ENCODE results near the gene C10orf62. TPM values are rescaled to one million over a fixed set of nuclear protein-coding genes. Genes with fewer than 3 reads are reported as not detected.

C10orf62 gene
- total RNA-seq, 2 donors from 2014 or later, result 1.3 TPM; not detected in 1

DNA sequence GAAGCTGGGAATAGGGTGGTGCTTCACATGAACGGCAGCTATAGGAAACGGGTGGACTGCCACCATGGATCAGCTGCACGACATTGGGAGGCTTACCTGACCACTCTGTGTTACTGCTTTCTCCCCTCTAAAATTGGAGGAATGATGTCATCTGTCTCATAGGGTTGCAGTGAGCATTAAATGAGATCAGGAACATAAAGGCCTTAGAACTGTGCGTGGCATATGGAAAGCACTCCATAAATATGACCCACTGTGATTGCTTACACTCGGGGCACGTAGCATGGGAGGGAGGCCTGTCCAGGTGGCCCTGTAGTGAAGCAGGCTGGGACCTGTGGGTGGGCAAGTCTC is 9.7 kb downstream of the C10orf62 start:
- ATAC-seq (no peak), DNase-seq (no peak)
- no peaks in the 10 kb centered on the region for H3K9me3 ChIP-seq
- TF ChIP-seq POLR2A (IDR thresholded peaks at IDR 0.05), result no peak
- TF ChIP-seq, protein P1, sequence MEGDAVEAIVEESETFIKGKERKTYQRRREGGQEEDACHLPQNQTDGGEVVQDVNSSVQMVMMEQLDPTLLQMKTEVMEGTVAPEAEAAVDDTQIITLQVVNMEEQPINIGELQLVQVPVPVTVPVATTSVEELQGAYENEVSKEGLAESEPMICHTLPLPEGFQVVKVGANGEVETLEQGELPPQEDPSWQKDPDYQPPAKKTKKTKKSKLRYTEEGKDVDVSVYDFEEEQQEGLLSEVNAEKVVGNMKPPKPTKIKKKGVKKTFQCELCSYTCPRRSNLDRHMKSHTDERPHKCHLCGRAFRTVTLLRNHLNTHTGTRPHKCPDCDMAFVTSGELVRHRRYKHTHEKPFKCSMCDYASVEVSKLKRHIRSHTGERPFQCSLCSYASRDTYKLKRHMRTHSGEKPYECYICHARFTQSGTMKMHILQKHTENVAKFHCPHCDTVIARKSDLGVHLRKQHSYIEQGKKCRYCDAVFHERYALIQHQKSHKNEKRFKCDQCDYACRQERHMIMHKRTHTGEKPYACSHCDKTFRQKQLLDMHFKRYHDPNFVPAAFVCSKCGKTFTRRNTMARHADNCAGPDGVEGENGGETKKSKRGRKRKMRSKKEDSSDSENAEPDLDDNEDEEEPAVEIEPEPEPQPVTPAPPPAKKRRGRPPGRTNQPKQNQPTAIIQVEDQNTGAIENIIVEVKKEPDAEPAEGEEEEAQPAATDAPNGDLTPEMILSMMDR (IDR thresholded peaks at IDR 0.05), result no peak
- H3K4me1 ChIP-seq, result peaks cover 11% of the 10 kb centered on the region
- intact Hi-C loops (cut with DNase I), result no loop called here
- H3K27me3 ChIP-seq, result no peaks in the 10 kb centered on the region
- no peaks in the 10 kb centered on the region for H3K36me3 ChIP-seq (replicated peaks in 1 of 2; ENCODE audit: insufficient read depth in 1 of 2, low read depth in 2 of 2)
- H3K27ac ChIP-seq, result no peak overlapping the region
- WGBS, 2 donors, result 81 to 96% methylated on average over 4 to 6 of the region's 6 CpGs
- H3K4me3 ChIP-seq, result no peak overlapping the region

DNA sequence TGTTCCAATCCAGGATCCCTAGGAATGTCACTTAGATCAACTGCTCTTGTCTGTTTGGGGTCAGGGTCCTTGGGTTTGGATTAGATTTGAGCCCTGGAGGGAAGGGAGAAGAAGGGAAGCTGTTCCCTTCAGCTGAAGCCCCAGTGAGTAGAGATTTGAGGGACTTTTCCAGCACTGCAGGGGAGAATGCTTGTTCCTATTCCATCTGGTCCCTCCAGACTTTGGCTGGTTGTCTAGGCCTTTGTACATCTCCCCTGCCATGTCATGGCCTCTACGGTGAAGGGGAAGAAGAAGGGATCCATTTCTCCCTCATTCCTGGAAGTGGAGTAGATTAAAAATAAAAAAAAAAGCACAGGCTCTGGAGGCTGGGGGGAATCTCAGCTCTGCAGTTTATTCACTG is 11.1 kb downstream of the C10orf62 start:
- Histone ChIP-seq H3K4me3 (no peak overlapping the region), H3K27me3 (no peaks in the 10 kb centered on the region), H3K27ac (no peak overlapping the region), H3K36me3 (replicated peaks in 1 of 2; ENCODE audit: insufficient read depth in 1 of 2, low read depth in 2 of 2) (no peaks in the 10 kb centered on the region), H3K4me1 (peaks cover 11% of the 10 kb centered on the region), H3K9me3 (no peaks in the 10 kb centered on the region)
- DNase-seq (no peak), ATAC-seq (no peak)
- no peak for TF ChIP-seq POLR2A (IDR thresholded peaks at IDR 0.05)
- TF ChIP-seq, protein P1 (IDR thresholded peaks at IDR 0.05), result no peak
- 87 to 100% methylated on average over 1 of the region's 1 CpG for WGBS, 2 donors
- intact Hi-C loops (cut with DNase I), result no loop called here

DNA sequence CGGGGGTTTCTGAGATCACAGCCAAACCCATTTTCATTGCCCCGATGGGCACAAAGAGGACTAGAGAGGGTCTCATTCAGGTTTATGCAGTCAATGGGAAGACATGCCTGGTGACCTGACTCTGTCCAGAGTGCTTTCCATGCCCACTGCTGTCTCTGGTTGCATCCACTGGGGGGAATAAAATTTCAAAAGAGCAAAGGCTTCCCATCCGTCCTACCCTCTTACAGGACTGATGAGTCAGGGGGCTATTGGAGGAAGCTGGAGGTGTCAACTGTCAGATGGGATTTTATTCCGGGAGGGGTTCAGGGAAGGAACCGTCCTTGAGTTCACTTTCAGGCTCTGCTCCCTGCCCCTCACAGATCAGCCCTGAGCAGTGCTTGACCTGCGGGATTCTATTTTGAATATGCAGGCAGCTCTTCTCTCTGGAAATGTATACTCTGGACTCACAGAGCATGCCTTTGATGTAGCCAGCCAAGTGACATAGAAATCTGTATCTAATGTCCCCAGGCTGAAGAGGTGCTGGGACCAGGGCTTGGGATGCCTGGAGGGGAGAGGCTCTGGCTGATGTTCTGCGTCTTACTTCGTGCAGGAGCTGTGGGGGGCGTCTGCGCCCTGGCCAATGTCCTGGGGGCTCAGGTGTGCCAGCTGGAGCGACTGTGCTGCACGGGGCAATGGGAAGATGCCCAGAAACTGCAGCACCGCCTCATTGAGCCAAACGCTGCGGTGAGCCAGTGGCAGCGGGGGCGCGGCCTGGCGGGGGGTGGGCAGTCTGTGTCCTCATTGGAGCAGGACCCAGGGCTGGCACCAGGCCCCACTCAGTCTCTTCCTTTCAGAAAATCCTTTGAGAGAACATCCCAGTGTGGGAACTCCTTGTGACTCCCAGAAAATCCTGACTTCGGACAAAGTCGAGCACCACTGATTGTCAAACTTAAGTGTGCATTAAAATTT is 12.0 kb downstream of the C10orf62 start:
- intact Hi-C loops (cut with DNase I), result no loop called here
- TF ChIP-seq, protein P1 (IDR thresholded peaks at IDR 0.05), result no peak
- TF ChIP-seq POLR2A (IDR thresholded peaks at IDR 0.05), result no peak
- no peaks in the 10 kb centered on the region for H3K27me3 ChIP-seq
- WGBS, 2 donors, result 72 to 94% methylated on average over 6 to 21 of the region's 21 CpGs
- no peak overlapping the region for H3K27ac ChIP-seq
- no peak for DNase-seq
- H3K9me3 ChIP-seq, result no peaks in the 10 kb centered on the region
- no peak for ATAC-seq
- H3K4me3 ChIP-seq, result no peak overlapping the region
- no peaks in the 10 kb centered on the region for H3K36me3 ChIP-seq (replicated peaks in 1 of 2; ENCODE audit: insufficient read depth in 1 of 2, low read depth in 2 of 2)
- H3K4me1 ChIP-seq, result peaks cover 4% of the 10 kb centered on the region

DNA sequence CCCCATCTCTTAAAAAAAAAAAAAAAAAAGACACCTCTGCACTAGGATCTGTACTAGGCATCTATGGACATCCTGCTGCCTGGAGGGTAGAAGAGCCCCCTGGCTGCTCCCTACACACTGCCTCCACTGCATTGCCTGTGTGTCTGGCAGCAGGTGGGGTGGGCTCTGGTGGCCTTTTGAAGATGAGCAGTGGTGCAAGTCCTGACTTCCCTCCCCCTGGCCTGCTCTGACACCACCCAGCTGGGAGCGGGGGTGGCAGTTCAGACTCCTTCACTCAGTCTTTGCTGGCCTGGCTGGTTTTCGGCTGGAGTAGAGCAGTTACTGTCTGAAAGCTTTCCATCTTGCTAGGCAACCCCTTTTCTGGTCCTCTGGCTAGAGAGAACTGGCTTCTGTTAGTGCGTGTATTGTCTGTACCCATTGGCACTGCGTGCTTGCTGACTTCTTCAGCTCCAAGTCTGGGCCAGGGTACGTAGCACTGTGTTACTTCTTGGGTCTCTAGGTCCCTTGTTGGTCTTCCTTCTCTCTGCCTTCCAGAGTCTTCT is 17.6 kb downstream of the C10orf62 start:
- H3K9me3 ChIP-seq, result no peaks in the 10 kb centered on the region
- TF ChIP-seq, protein P1 (IDR thresholded peaks at IDR 0.05), result no peak
- TF ChIP-seq POLR2A (IDR thresholded peaks at IDR 0.05), result no peak
- H3K4me1 ChIP-seq, result no peaks in the 10 kb centered on the region
- ATAC-seq (no peak), DNase-seq (no peak)
- no peaks in the 10 kb centered on the region for H3K27me3 ChIP-seq
- WGBS, 2 donors, result 91 to 92% methylated on average over 5 of the region's 5 CpGs
- intact Hi-C loops (cut with DNase I), result no loop called here
- no peak overlapping the region for H3K4me3 ChIP-seq
- no peaks in the 10 kb centered on the region for H3K36me3 ChIP-seq (replicated peaks in 1 of 2; ENCODE audit: insufficient read depth in 1 of 2, low read depth in 2 of 2)
- no peak overlapping the region for H3K27ac ChIP-seq

All from body of pancreas (tissue), 4 donors.